Naive thymus-derived CD4-positive, alpha-beta T cell (primary cell): ENCODE measurements around the gene SAE1. TPM values are rescaled to one million over a fixed set of nuclear protein-coding genes. Genes with fewer than 3 reads are reported as not detected.

Source experiments
- ATAC-seq: fragments of 150-1000 bp; cut with Tn5 transposase; 2 replicates; pipeline ENCODE4 v1.10.0; 2021; ENCODE audit warnings: mild to moderate bottlenecking, moderate library complexity
- CTCF ChIA-PET: fragments of 350-600 bp; sonication (Branson Sonifier 250); formaldehyde crosslinking; loops from one replicate; lab custom pipeline; 2021; ENCODE audit warnings: antibody characterized with exemption; lab: Charles Lee
- POLR2A ChIA-PET: fragments of 350-600 bp; sonication (Branson Sonifier 250); formaldehyde crosslinking; loops from one replicate; lab custom pipeline; 2021; ENCODE audit warnings: antibody characterized with exemption, inconsistent platforms; lab: Charles Lee
- DNase-seq, 9 donors: peaks; one replicate each; pipeline versions ENCODE4 v3.0.0 to v3.0.0-alpha.2; 2020 to 2022; ENCODE audit warnings: mixed read lengths in 1 of 9
- H3K27ac ChIP-seq: one replicate; pipeline ENCODE4 v1.7.0; 2013; ENCODE audit warnings: mild to moderate bottlenecking, low read depth, low read length, moderate library complexity
- H3K27me3 ChIP-seq, 2 donors: one replicate each; pipeline ENCODE4 v1.7.0; 2013; ENCODE audit warnings: low read length in 2 of 2, mild to moderate bottlenecking in 2 of 2, moderate library complexity in 2 of 2; ENCODE audit not compliant: control insufficient read depth in 2 of 2, insufficient read depth in 2 of 2
- H3K36me3 ChIP-seq, 3 experiments: 1 replicate in 2 of 3; 2 replicates in 1 of 3; pipeline ENCODE4 v1.7.0; 2013; ENCODE audit warnings: low read length in 3 of 3, mild to moderate bottlenecking in 3 of 3, moderate library complexity in 1 of 3; ENCODE audit not compliant: insufficient read depth in 3 of 3, control insufficient read depth in 2 of 3
- H3K4me1 ChIP-seq, 2 donors: one replicate each; pipeline ENCODE4 v1.7.0; 2013; ENCODE audit warnings: low read length in 2 of 2, mild to moderate bottlenecking in 2 of 2, moderate library complexity in 1 of 2; ENCODE audit not compliant: control insufficient read depth in 2 of 2, insufficient read depth in 2 of 2
- H3K4me3 ChIP-seq: 2 replicates; pipeline ENCODE4 v1.7.0; 2013; ENCODE audit warnings: mild to moderate bottlenecking, low read length
- H3K9me3 ChIP-seq, 3 experiments: 1 replicate in 2 of 3; 2 replicates in 1 of 3; pipeline ENCODE4 v1.7.0; 2013; ENCODE audit warnings: low read length in 3 of 3; ENCODE audit not compliant: control insufficient read depth in 2 of 3
- H3K27ac Mint-ChIP-seq, 9 donors: one replicate each; pipeline ENCODE4 v1.8.0; 2020 to 2022; ENCODE audit warnings: mixed read lengths in 9 of 9, mild to moderate bottlenecking in 8 of 9, moderate library complexity in 5 of 9, inconsistent platforms in 2 of 9
- H3K27me3 Mint-ChIP-seq, 5 donors: one replicate each; pipeline ENCODE4 v1.8.0; 2021 to 2022; ENCODE audit warnings: mixed read lengths in 5 of 5, mild to moderate bottlenecking in 1 of 5
- H3K36me3 Mint-ChIP-seq, 5 donors: one replicate each; pipeline ENCODE4 v1.8.0; 2020 to 2022; ENCODE audit warnings: mixed read lengths in 5 of 5, mild to moderate bottlenecking in 3 of 5, inconsistent platforms in 1 of 5
- H3K4me1 Mint-ChIP-seq, 7 donors: one replicate each; pipeline ENCODE4 v1.8.0; 2020 to 2022; ENCODE audit warnings: mixed read lengths in 7 of 7, mild to moderate bottlenecking in 3 of 7, inconsistent platforms in 1 of 7
- H3K4me3 Mint-ChIP-seq, 10 donors: one replicate each; pipeline ENCODE4 v1.8.0; 2020 to 2022; ENCODE audit warnings: mild to moderate bottlenecking in 10 of 10, mixed read lengths in 10 of 10, moderate library complexity in 6 of 10, inconsistent platforms in 2 of 10
- H3K9me3 Mint-ChIP-seq, 11 donors: one replicate each; pipeline ENCODE4 v1.8.0; 2020 to 2022; ENCODE audit warnings: mixed read lengths in 11 of 11, mild to moderate bottlenecking in 4 of 11, inconsistent platforms in 1 of 11, moderate library complexity in 1 of 11
- intact Hi-C, 2 donors: fragments of 100-400 bp; cut with micrococcal nuclease; formaldehyde crosslinking; loops; one replicate each; pipeline ENCODE4 v1.15.1; 2023
- polyA plus RNA-seq, 2 donors: library from polyadenylated mRNA; unstranded; fragments of 300-500 nt; fragmentation: Illumina TruSeq; gene quantifications; one replicate each; pipeline ENCODE4 v1.2.3, GENCODE V29; 2021
- total RNA-seq, 6 experiments: library from RNA in 5 of 6; stranded (reverse) in 5 of 6; gene quantifications; 1 replicate in 5 of 6; 2 replicates in 1 of 6; pipeline ENCODE4 v1.2.3 and lab custom pipeline; 2021 to 2026

The SAE1 gene
- total and polyA plus RNA-seq, 7 experiments from 2014 or later: 34.3 to 181 (median 50.0) TPM

- intact Hi-C loops: no loop called here
- H3K36me3 ChIP-seq: peaks cover 11 to 81% (median 20%) of the 10 kb centered on the region in 3 experiments
- Mint-ChIP-seq H3K36me3 (peaks cover 7 to 54% (median 11%) of the 10 kb centered on the region in 5 donors), H3K4me1 (peaks cover 7 to 58% (median 12%) of the 10 kb centered on the region in 7 donors), H3K27ac (peak overlapping the region in 2 of 9 donors; percentile 8 to 72), H3K4me3 (peak overlapping the region in 1 of 10 donors; percentile 69), H3K9me3 (peaks cover 0 to 1% (median 0%) of the 10 kb centered on the region in 11 donors), H3K27me3 (no peaks in the 10 kb centered on the region)
- DNase-seq (no peak), ATAC-seq (no peak)
- ChIA-PET POLR2A (no interaction called here), CTCF (no interaction called here)
- no peak overlapping the region for H3K27ac ChIP-seq
- no peaks in the 10 kb centered on the region for H3K27me3 ChIP-seq
- no peak overlapping the region for H3K4me3 ChIP-seq
- H3K9me3 ChIP-seq: no peaks in the 10 kb centered on the region
- H3K4me1 ChIP-seq: peaks cover 7 to 11% of the 10 kb centered on the region in 2 donors
These were observed 40.8 kb upstream of the SAE1 start for GRCh38 chr19:47089767-47090350.

- no peak overlapping the region for H3K4me3 ChIP-seq
- peaks cover 14 to 21% of the 10 kb centered on the region in 2 donors for H3K4me1 ChIP-seq
- DNase-seq (no peak), ATAC-seq (no peak)
- H3K4me1 Mint-ChIP-seq: peaks cover 23 to 80% (median 37%) of the 10 kb centered on the region in 7 donors
- H3K27me3 ChIP-seq: no peaks in the 10 kb centered on the region
- intact Hi-C loops: no loop called here
- H3K27ac Mint-ChIP-seq: peak overlapping the region in 5 of 9 donors; percentile 43 to 99 (median 92)
- H3K36me3 Mint-ChIP-seq: peaks cover 7 to 58% (median 12%) of the 10 kb centered on the region in 5 donors
- H3K9me3 Mint-ChIP-seq: peaks cover 0 to 1% (median 0%) of the 10 kb centered on the region in 11 donors
- ChIA-PET POLR2A (interaction anchor here (0.9 to 10.2 kb wide), 2 partner anchors 11 to 18 kb away, joined by 3 to 184 read pairs; partner anchors contain the start of gene ZC3H4), CTCF (interaction anchor here (0.6 to 0.7 kb wide), 2 partner anchors 9 to 34 kb away, joined by 3 read pairs; no protein-coding TSS in a partner anchor)
- H3K27me3 Mint-ChIP-seq: no peaks in the 10 kb centered on the region
- peak overlapping the region; percentile 7 for H3K27ac ChIP-seq
- H3K4me3 Mint-ChIP-seq: peak overlapping the region in 1 of 10 donors; percentile 93
- no peaks in the 10 kb centered on the region for H3K9me3 ChIP-seq
- H3K36me3 ChIP-seq: peaks cover 5 to 60% (median 11%) of the 10 kb centered on the region in 3 experiments
These were observed 37.4 kb upstream of the SAE1 start for GRCh38 chr19:47093254-47093653.

- no peaks in the 10 kb centered on the region for H3K9me3 ChIP-seq
- peak overlapping the region; percentile 64 for H3K27ac ChIP-seq
- intact Hi-C loops: loop anchor here (1.0 to 2.0 kb wide), 6 partner anchors 13 to 46 kb away; partner anchors contain the start of genes TMEM160 (in 1 of the 2) and ZC3H4 (in 1 of the 2)
- H3K9me3 Mint-ChIP-seq: peaks cover 0 to 1% (median 0%) of the 10 kb centered on the region in 11 donors
- no peak for ATAC-seq
- CTCF ChIA-PET: interaction anchor here (0.6 kb wide), 1 partner anchor 35 kb away, joined by 3 read pairs; no protein-coding TSS in a partner anchor
- H3K27me3 ChIP-seq: no peaks in the 10 kb centered on the region
- peaks cover 28 to 83% (median 40%) of the 10 kb centered on the region in 7 donors for H3K4me1 Mint-ChIP-seq
- peak in 1 of 9 donors; percentile 47 for DNase-seq
- H3K36me3 ChIP-seq: peaks cover 5 to 54% (median 11%) of the 10 kb centered on the region in 3 experiments
- peaks cover 14 to 21% of the 10 kb centered on the region in 2 donors for H3K4me1 ChIP-seq
- H3K4me3 ChIP-seq: no peak overlapping the region
- H3K27me3 Mint-ChIP-seq: no peaks in the 10 kb centered on the region
- peak overlapping the region in 8 of 9 donors; percentile 28 to 99 (median 79) for H3K27ac Mint-ChIP-seq
- H3K4me3 Mint-ChIP-seq: peak overlapping the region in 1 of 10 donors; percentile 93
- peaks cover 7 to 58% (median 12%) of the 10 kb centered on the region in 5 donors for H3K36me3 Mint-ChIP-seq
- POLR2A ChIA-PET: interaction anchor here (0.6 to 10.2 kb wide), 3 partner anchors 10 to 37 kb away, joined by 3 to 184 read pairs (median 4); partner anchors contain the start of gene ZC3H4
These were observed 36.8 kb upstream of the SAE1 start for GRCh38 chr19:47093841-47094240.

DNA sequence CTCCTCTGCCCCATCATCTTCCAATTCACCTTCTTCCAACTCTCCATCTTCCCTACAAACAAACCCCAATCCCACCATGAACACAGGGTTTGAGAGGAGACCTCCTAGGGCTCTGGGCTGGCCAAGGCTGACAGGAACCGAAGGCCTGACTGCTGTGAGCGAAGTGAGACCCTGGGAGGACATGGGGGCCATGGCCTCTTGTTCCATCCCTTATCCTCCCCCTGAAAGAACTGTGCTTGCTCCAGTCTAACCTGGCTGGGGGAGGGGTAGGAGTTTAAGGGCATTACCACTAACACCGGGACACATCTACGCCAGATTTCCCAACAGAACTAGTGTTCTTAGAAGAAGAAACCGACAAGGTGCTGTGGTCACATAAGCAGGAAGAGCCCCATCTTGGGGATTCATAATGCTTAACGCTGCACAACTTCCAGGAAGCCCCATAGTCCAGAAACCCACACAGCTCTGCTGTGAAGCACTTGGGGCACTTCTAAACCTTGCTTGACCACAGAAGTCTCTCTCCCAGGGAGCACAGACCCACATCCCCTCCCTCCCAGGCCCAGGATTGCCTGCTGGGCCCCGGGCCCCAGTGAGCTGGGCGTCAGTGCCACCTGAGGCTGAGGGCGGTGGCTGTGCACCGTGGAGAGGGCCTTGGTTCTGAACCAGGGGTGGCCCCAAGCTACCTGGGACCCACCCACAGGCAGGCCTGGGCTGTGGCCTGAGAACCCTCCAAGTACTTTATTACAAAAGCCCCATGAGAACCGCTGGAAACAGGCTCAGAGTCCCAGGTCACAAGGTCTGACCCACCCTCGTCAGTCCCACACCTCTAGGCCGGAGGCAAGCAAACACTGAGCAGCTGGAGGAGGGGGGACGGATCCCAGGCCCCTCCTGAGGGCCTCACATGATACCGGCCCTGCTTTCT lies 35.8 kb upstream of the SAE1 start:
- Mint-ChIP-seq H3K27me3 (no peaks in the 10 kb centered on the region), H3K36me3 (peaks cover 7 to 55% (median 12%) of the 10 kb centered on the region in 5 donors), H3K27ac (peak overlapping the region; percentile 82 to 99 (median 92)), H3K4me3 (peak overlapping the region in 8 of 10 donors; percentile 16 to 93 (median 62)), H3K4me1 (peaks cover 36 to 77% (median 43%) of the 10 kb centered on the region in 7 donors), H3K9me3 (peaks cover 0 to 1% (median 0%) of the 10 kb centered on the region in 11 donors)
- ATAC-seq (peak; percentile 74), DNase-seq (peak in 5 of 9 donors; percentile 15 to 67 (median 23))
- POLR2A ChIA-PET: interaction anchor here (0.6 to 10.2 kb wide), 4 partner anchors 15 to 254 kb away, joined by 3 to 184 read pairs (median 4); partner anchors contain the start of genes DHX34 and ZC3H4
- peaks cover 5 to 45% (median 11%) of the 10 kb centered on the region in 3 experiments for H3K36me3 ChIP-seq
- H3K4me3 ChIP-seq: peak overlapping the region; percentile 28
- no peaks in the 10 kb centered on the region for H3K27me3 ChIP-seq
- H3K4me1 ChIP-seq: peaks cover 19 to 21% of the 10 kb centered on the region in 2 donors
- CTCF ChIA-PET: interaction anchor here (1.3 kb wide), 1 partner anchor 23 kb away, joined by 3 read pairs; no protein-coding TSS in a partner anchor
- intact Hi-C loops: loop anchor here (1.0 to 2.0 kb wide), 7 partner anchors 12 to 47 kb away; partner anchors contain the start of genes ZC3H4 (in 2 of the 2) and TMEM160 (in 1 of the 2)
- H3K9me3 ChIP-seq: no peaks in the 10 kb centered on the region
- H3K27ac ChIP-seq: peak overlapping the region; percentile 64

DNA sequence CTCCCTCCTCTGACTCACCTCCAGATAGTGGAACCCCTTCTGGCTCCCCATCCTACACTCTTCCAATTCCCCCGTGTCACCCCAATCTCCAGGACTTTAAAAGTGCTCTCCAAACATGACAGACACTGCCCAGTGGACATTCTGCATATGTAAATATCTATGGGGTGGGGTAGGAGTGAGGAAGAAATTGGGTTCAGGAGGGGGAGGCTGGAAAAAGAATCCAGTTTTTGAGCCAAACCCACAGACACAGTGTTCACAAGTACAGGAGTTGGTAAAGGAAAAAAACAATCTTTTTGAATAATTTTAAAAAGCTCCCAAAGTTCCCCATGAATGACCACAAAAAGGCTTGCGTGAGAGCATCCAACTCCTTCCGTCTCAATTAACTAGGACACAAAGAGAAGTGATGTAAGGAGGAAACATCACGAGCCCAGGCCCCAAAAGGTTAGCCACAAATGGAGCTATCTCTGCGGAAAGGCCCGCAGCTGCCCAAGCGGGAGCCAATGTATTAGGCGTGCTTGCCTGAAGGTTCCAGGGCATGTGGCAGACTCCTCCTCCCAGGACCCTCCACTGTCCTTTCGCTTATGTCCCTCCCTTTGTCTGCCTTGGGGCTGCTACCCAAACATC lies 35.0 kb upstream of the SAE1 start:
- Mint-ChIP-seq H3K9me3 (peaks cover 0 to 1% (median 0%) of the 10 kb centered on the region in 11 donors), H3K4me1 (peaks cover 35 to 74% (median 48%) of the 10 kb centered on the region in 7 donors)
- CTCF ChIA-PET: interaction anchor here (0.9 to 1.3 kb wide), 2 partner anchors 18 to 22 kb away, joined by 3 to 4 read pairs; partner anchors contain the start of gene ZC3H4

More for the DNA sequence above, 35.0 kb upstream of the SAE1 start:
- Mint-ChIP-seq H3K4me3 (peak overlapping the region in 7 of 10 donors; percentile 16 to 93 (median 63)), H3K27ac (peak overlapping the region; percentile 82 to 99 (median 92)), H3K36me3 (peaks cover 1 to 51% (median 12%) of the 10 kb centered on the region in 5 donors), H3K27me3 (no peaks in the 10 kb centered on the region)
- Histone ChIP-seq H3K27ac (peak overlapping the region; percentile 64), H3K9me3 (no peaks in the 10 kb centered on the region), H3K36me3 (peaks cover 2 to 38% (median 11%) of the 10 kb centered on the region in 3 experiments), H3K4me3 (peak overlapping the region; percentile 28), H3K27me3 (no peaks in the 10 kb centered on the region), H3K4me1 (peaks cover 21 to 25% of the 10 kb centered on the region in 2 donors)
- POLR2A ChIA-PET: interaction anchor here (1.0 to 10.2 kb wide), 4 partner anchors 16 to 253 kb away, joined by 3 to 184 read pairs (median 4); partner anchors contain the start of genes DHX34 and ZC3H4
- intact Hi-C loops: loop anchor here (1.0 to 2.0 kb wide), 3 partner anchors 17 to 29 kb away; partner anchors contain the start of gene ZC3H4 (in 2 of the 2)
- DNase-seq: no peak
- no peak for ATAC-seq
